Vagina (tissue), 2 donors: ENCODE measurements around the gene GOLGA8S. TPM values are rescaled to one million over a fixed set of nuclear protein-coding genes. Genes with fewer than 3 reads are reported as not detected.
A peak's percentile ranks its signal among the peaks of the same experiment; 100 is the strongest.
"Not testable (repeated sequence)": the region's sequence is repeated elsewhere in the genome, so short reads cannot be mapped to it uniquely, and the experiment has no call there.

Source experiments
- DNase-seq, 2 donors: peaks; one replicate each; pipeline ENCODE4 v3.0.0-alpha.2; 2017; ENCODE audit errors: extremely low spot score in 2 of 2
- H3K27ac ChIP-seq: fragments of 200-600 bp; sonication (generic); one replicate; pipeline ENCODE4 v1.5.1; 2019
- H3K27me3 ChIP-seq: fragments of 200-600 bp; sonication (generic); one replicate; pipeline ENCODE4 v1.5.1; 2019
- H3K36me3 ChIP-seq, 2 donors: fragments of 200-600 bp; sonication (generic); one replicate each; pipeline ENCODE4 v1.5.1; 2017 to 2019
- H3K4me1 ChIP-seq: fragments of 200-600 bp; sonication (generic); one replicate; pipeline ENCODE4 v1.5.1; 2019
- H3K4me3 ChIP-seq, 2 donors: fragments of 200-600 bp; sonication (generic); 1 replicate in 1 of 2; 2 replicates in 1 of 2; pipeline ENCODE4 v1.5.1; 2016 to 2019
- H3K9me3 ChIP-seq: fragments of 200-600 bp; sonication (generic); one replicate; pipeline ENCODE4 v1.5.1; 2019
- POLR2A ChIP-seq, 2 donors: fragments of 450-650 bp; IDR thresholded peaks; one replicate each; pipeline ENCODE4 v1.6.1; 2017; ENCODE audit warnings: antibody characterized with exemption in 2 of 2, mild to moderate bottlenecking in 2 of 2, moderate library complexity in 2 of 2
- POLR2AphosphoS5 ChIP-seq, 2 donors: sonication (generic); formaldehyde crosslinking; IDR thresholded peaks; one replicate each; pipeline ENCODE4 v1.9.0; 2017; ENCODE audit warnings: antibody characterized with exemption in 2 of 2, mild to moderate bottlenecking in 2 of 2, low read depth in 1 of 2; ENCODE audit not compliant: insufficient read depth in 1 of 2
- intact Hi-C: fragments of 100-400 bp; cut with DNase I; formaldehyde crosslinking; loops from one replicate; pipeline ENCODE4 v1.15.1; 2023
- total RNA-seq: library from RNA; depleted of rRNA; stranded (reverse); fragments of >200 nt; gene quantifications from one replicate; pipeline ENCODE4 v1.2.3, GENCODE V29; 2016
- TF ChIP-seq, protein P1 (sequence below), 3 experiments: fragments of 450-650 bp in 2 of 3; fragments of 200-600 bp in 1 of 3; sonication (generic) in 1 of 3; IDR thresholded peaks; one replicate each; pipeline ENCODE4 v1.5.1; 2017 to 2019; ENCODE audit warnings: antibody characterized with exemption in 3 of 3, mild to moderate bottlenecking in 2 of 3, moderate library complexity in 2 of 3

Gene GOLGA8S
- total RNA-seq: not detected

DNA sequence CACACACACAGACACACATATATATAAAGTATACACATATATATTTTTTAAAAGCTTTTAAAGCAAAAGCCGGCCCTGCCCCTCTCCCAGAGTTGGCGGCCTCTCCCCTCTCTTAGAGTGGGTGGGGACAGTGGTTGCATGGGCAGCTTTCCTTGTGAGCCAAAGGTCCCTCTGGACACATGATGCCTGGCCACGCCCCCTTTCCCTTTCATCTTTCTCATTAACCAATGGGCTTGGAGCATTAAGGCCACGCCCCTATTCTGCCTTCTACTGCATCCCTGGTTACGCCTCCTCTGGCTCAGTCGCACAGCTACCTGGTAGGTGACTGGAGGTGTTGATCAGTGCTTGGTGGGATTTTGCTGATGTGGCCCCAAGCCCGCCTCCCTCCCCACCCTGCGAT lies at the start of gene GOLGA8S:
GOLGA8S (plus strand) TSS at position 301 of the 400 bp plus-strand sequence; CDS start at position 363, 62 bp downstream.
- intact Hi-C loops, H3K9me3 ChIP-seq, H3K27me3 ChIP-seq, H3K27ac ChIP-seq, H3K4me3 ChIP-seq, H3K36me3 ChIP-seq, DNase-seq, H3K4me1 ChIP-seq: not testable (repeated sequence)

GRCh38 chr15:23304805-23305204 lies 49.7 kb upstream of the GOLGA8S start:
- intact Hi-C loops, H3K27me3 ChIP-seq, H3K27ac ChIP-seq, H3K9me3 ChIP-seq, DNase-seq: not testable (repeated sequence)
- Histone ChIP-seq H3K4me1 (peaks cover 21% of the 10 kb centered on the region), H3K4me3 (peak overlapping the region; percentile 43 to 47), H3K36me3 (peaks cover 0 to 27% of the 10 kb centered on the region in 2 donors)

DNA sequence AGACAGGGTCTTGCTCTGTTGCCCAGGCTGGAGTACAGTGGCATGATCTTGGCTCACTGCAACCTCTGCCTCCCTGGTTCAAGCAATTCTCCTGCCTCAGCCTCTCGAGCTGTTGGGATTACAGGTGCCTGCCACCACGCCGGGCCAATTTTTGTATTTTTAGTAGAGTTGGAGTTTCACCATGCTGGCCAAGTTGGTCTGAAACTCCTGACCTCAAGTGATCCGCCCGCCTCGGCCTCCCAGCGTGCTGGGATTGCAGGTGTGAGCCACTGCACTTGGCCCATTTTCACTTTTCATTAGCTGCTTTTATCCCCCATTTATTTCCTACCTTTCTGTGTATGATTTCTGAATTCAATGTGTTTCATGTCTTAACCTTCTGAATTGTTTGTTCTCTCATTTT lies 48.6 kb upstream of the GOLGA8S start:
- H3K36me3 ChIP-seq: peaks cover 0 to 39% of the 10 kb centered on the region in 2 donors
- intact Hi-C loops, H3K9me3 ChIP-seq, H3K27me3 ChIP-seq, H3K27ac ChIP-seq, H3K4me3 ChIP-seq: not testable (repeated sequence)
- H3K4me1 ChIP-seq: peaks cover 21% of the 10 kb centered on the region
- peak in 1 of 2 donors; percentile 42 for DNase-seq

- H3K4me1 ChIP-seq, H3K27ac ChIP-seq, H3K4me3 ChIP-seq, H3K27me3 ChIP-seq, intact Hi-C loops, H3K9me3 ChIP-seq: not testable (repeated sequence)
- DNase-seq: peak in 1 of 2 donors; percentile 44
- peaks cover 0 to 43% of the 10 kb centered on the region in 2 donors for H3K36me3 ChIP-seq
Observed at GRCh38 chr15:23311233-23311632, 43.3 kb upstream of the GOLGA8S start.

GRCh38 chr15:23334096-23334495 lies 20.5 kb upstream of the GOLGA8S start, which contains the start of gene GOLGA6L26:
Gene GOLGA6L26, minus strand, starts transcription at chr15:23334196. Its CDS starts 61 bp downstream, at chr15:23334135.
- H3K27ac ChIP-seq, H3K27me3 ChIP-seq: not testable (repeated sequence)

DNA sequence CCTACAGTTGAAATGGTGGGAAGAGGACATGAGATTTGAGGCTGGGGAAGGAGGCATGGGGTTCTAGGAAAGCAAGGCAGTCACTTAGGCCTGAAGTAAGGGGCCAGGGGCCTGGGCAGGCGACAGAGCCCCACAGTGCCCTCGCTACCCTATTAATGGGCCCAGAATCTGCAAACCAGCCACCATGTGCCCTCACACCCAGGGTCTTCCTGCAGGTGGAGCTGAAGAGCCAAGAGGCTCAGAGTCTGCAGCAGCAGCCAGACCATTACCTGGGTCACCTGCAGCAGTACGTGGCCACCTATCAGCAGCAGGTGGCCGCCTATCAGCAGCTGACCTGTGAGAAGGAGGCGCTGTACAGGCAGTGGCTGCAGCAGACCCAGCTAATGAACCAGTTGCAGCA lies 8.1 kb downstream of the GOLGA8S start:
- H3K9me3 ChIP-seq, DNase-seq, H3K27ac ChIP-seq, H3K36me3 ChIP-seq, H3K4me1 ChIP-seq, H3K4me3 ChIP-seq, H3K27me3 ChIP-seq, intact Hi-C loops: not testable (repeated sequence)

More at GRCh38 chr15:23334096-23334495, 20.5 kb upstream of the GOLGA8S start, which contains the start of gene GOLGA6L26:
- H3K4me1 ChIP-seq, H3K4me3 ChIP-seq, H3K36me3 ChIP-seq, H3K9me3 ChIP-seq, DNase-seq, intact Hi-C loops: not testable (repeated sequence)

DNA sequence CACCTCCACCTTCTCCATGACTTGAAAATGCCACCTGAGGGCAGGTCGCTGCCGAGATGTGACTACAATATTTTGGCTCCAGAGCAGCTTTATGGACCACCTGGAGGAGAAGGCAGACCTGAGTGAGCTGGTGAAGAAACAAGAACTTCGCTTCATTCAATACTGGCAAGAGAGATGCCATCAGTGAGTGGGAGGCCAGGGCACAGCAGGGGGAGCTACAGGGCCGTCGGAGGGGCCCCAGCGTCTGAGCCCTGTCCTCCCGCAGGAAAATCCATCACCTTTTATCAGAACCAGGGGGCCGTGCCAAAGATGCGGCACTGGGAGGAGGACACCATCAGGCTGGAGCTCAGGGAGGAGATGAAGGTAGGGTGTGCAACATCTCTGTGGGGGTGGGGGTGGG lies 9.7 kb downstream of the GOLGA8S start:
- H3K9me3 ChIP-seq, H3K4me1 ChIP-seq, DNase-seq, intact Hi-C loops, H3K27me3 ChIP-seq, H3K4me3 ChIP-seq, H3K36me3 ChIP-seq, H3K27ac ChIP-seq: not testable (repeated sequence)

- Histone ChIP-seq H3K27ac (no peak overlapping the region), H3K27me3 (no peaks in the 10 kb centered on the region), H3K36me3 (no peaks in the 10 kb centered on the region), H3K9me3 (no peaks in the 10 kb centered on the region), H3K4me1 (no peaks in the 10 kb centered on the region), H3K4me3 (no peak overlapping the region)
- TF ChIP-seq POLR2AphosphoS5 (IDR thresholded peaks at IDR 0.05; ENCODE audit: insufficient read depth in 1 of 2, low read depth in 1 of 2) (no peak), POLR2A (IDR thresholded peaks at IDR 0.05) (no peak)
- TF ChIP-seq, protein P1, sequence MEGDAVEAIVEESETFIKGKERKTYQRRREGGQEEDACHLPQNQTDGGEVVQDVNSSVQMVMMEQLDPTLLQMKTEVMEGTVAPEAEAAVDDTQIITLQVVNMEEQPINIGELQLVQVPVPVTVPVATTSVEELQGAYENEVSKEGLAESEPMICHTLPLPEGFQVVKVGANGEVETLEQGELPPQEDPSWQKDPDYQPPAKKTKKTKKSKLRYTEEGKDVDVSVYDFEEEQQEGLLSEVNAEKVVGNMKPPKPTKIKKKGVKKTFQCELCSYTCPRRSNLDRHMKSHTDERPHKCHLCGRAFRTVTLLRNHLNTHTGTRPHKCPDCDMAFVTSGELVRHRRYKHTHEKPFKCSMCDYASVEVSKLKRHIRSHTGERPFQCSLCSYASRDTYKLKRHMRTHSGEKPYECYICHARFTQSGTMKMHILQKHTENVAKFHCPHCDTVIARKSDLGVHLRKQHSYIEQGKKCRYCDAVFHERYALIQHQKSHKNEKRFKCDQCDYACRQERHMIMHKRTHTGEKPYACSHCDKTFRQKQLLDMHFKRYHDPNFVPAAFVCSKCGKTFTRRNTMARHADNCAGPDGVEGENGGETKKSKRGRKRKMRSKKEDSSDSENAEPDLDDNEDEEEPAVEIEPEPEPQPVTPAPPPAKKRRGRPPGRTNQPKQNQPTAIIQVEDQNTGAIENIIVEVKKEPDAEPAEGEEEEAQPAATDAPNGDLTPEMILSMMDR (IDR thresholded peaks at IDR 0.05): no peak
- DNase-seq: no peak
- intact Hi-C loops: no loop called here
Observed at GRCh38 chr15:23370578-23370977, 16.0 kb downstream of the GOLGA8S start.

DNA sequence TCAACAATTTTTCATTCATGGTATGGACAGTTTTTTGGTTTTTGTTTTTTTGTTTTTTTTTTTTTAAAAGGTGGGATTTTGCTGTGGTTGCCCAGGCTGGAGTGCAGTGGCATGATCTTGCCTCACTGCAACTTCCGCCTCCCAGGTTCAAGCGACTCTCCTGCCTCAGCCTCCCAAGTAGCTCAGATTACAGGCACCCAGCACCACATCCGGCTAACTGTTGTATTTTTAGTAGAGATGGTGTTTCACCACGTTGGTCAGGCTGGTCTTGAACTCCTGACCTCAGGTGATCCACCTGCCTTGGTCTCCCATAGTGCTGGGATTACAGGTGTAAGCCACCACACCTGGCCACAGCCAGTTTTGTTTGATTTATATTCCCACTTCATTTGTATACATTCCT lies 16.6 kb downstream of the GOLGA8S start:
- H3K27me3 ChIP-seq, H3K4me3 ChIP-seq, H3K36me3 ChIP-seq, H3K27ac ChIP-seq, H3K4me1 ChIP-seq, H3K9me3 ChIP-seq, DNase-seq, intact Hi-C loops: not testable (repeated sequence)

GRCh38 chr15:23371868-23372267 lies 17.3 kb downstream of the GOLGA8S start:
- H3K9me3 ChIP-seq, DNase-seq, H3K4me3 ChIP-seq, H3K36me3 ChIP-seq, H3K27me3 ChIP-seq, H3K4me1 ChIP-seq, intact Hi-C loops, H3K27ac ChIP-seq: not testable (repeated sequence)
